ENCODE results near the gene PM20D1.

PM20D1 gene

GRCh38 chr1:205879974-205880373 is 30.0 kb upstream of the PM20D1 start:
- no peak for TF ChIP-seq SIN3A (IDR thresholded peaks at IDR 0.05; ENCODE audit: borderline replicate concordance, insufficient read depth, low read length)
- TF ChIP-seq REST (IDR thresholded peaks at IDR 0.05; ENCODE audit: insufficient read depth in 1 of 2, low read depth in 2 of 2, low read length in 2 of 2) = no peak
- TF ChIP-seq POLR2AphosphoS5 (IDR thresholded peaks at IDR 0.05; ENCODE audit: low read depth, low read length) = no peak
- TF ChIP-seq FOXP2 (optimal IDR thresholded peaks at IDR 0.05; ENCODE audit: borderline replicate concordance, extremely low read depth, extremely low read length, insufficient read depth) = no peak
- TF ChIP-seq TAF1 (IDR thresholded peaks at IDR 0.05; ENCODE audit: borderline replicate concordance, insufficient read depth, low read length) = no peak

GRCh38 chr1:205878026-205878425 is 28.1 kb upstream of the PM20D1 start:
- no peak for TF ChIP-seq SIN3A (IDR thresholded peaks at IDR 0.05; ENCODE audit: borderline replicate concordance, insufficient read depth, low read length)
- no peak for TF ChIP-seq POLR2AphosphoS5 (IDR thresholded peaks at IDR 0.05; ENCODE audit: low read depth, low read length)
- no peak for TF ChIP-seq FOXP2 (optimal IDR thresholded peaks at IDR 0.05; ENCODE audit: borderline replicate concordance, extremely low read depth, extremely low read length, insufficient read depth)
- no peak for TF ChIP-seq REST (IDR thresholded peaks at IDR 0.05; ENCODE audit: insufficient read depth in 1 of 2, low read depth in 2 of 2, low read length in 2 of 2)
- no peak for TF ChIP-seq TAF1 (IDR thresholded peaks at IDR 0.05; ENCODE audit: borderline replicate concordance, insufficient read depth, low read length)

- TF ChIP-seq FOXP2 (optimal IDR thresholded peaks at IDR 0.05; ENCODE audit: borderline replicate concordance, extremely low read depth, extremely low read length, insufficient read depth) (no peak), POLR2AphosphoS5 (IDR thresholded peaks at IDR 0.05; ENCODE audit: low read depth, low read length) (no peak), REST (IDR thresholded peaks at IDR 0.05; ENCODE audit: insufficient read depth in 1 of 2, low read depth in 2 of 2, low read length in 2 of 2) (no peak), TAF1 (IDR thresholded peaks at IDR 0.05; ENCODE audit: borderline replicate concordance, insufficient read depth, low read length) (no peak), SIN3A (IDR thresholded peaks at IDR 0.05; ENCODE audit: borderline replicate concordance, insufficient read depth, low read length) (no peak)
Measured at GRCh38 chr1:205870236-205870635, 20.3 kb upstream of the PM20D1 start.

- no peak for TF ChIP-seq REST (IDR thresholded peaks at IDR 0.05; ENCODE audit: insufficient read depth in 1 of 2, low read depth in 2 of 2, low read length in 2 of 2)
Measured at GRCh38 chr1:205861540-205861939, 11.6 kb upstream of the PM20D1 start.

- no peak for TF ChIP-seq FOXP2 (optimal IDR thresholded peaks at IDR 0.05; ENCODE audit: borderline replicate concordance, extremely low read depth, extremely low read length, insufficient read depth)
- no peak for TF ChIP-seq SIN3A (IDR thresholded peaks at IDR 0.05; ENCODE audit: borderline replicate concordance, insufficient read depth, low read length)
- TF ChIP-seq POLR2AphosphoS5 (IDR thresholded peaks at IDR 0.05; ENCODE audit: low read depth, low read length) = no peak
- no peak for TF ChIP-seq TAF1 (IDR thresholded peaks at IDR 0.05; ENCODE audit: borderline replicate concordance, insufficient read depth, low read length)
- no peak for TF ChIP-seq REST (IDR thresholded peaks at IDR 0.05; ENCODE audit: insufficient read depth in 1 of 2, low read depth in 2 of 2, low read length in 2 of 2)
Measured at GRCh38 chr1:205858141-205858961, 8.4 kb upstream of the PM20D1 start.

Data from PFSK-1 (cell line).